ENCODE results near the gene PDE4D.

PDE4D gene

DNA sequence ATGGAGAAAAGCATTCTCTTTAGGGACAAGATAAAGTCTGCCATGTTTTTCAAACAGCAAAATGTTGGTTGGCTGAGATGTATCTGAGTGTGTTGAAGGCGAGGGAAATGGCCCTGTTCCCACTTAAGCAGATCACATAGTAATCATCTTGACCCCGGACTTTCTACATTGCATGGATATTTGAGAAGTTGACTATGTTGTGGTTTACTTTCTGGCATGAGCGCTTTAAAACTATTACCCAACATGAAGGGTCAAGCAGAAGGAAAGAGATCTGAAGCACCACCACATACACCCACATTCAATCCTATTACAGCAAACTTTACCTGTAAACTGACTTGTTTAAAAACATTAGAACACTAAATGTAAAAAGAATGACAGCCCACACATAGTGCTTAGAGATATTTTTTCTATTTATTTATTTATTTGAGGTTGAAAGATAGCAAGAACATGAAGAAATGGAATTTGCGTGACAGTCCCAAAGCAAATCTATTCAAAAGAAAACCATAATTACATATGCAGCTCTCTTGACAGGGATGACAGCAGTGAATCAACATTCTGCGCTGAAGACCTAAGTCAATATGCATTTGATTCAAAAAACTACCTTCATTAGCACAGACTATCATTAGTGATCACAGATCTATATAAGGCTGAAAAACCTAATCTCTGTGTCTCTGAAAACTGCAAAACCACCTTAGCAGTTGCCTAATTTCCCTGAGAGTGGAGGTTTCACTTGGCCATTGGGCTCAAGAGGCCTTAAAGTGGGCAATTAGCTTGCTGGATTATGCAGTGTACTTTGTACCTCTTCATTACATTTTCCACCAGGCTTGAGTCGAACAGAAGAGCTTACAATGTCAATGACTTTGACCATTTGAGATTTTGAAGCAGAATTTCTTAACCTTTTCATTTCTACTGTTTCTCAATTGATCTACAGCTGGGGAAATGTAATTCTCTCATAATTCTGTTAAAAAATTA lies 195.0 kb downstream of the PDE4D start:
- DNase-seq (ENCODE audit: low read depth), result peak; percentile 20

DNA sequence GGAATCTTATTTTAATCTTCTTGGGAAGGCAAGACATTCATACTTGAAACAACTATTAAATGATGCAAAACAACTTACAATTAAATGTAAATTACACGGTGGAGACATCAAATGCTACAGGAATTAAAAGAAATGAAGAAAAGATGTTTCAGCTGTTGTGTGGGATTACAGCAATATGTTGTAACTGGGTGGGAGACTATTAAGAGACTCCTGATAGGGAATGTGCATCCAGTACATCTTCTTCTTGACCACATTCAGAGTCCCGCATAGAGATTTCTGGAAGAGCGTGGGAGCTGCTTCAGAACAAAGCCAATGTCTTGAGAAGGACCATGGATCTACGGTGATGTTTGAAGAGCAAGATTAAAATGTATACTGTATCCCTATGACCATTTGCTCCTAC lies 199.1 kb downstream of the PDE4D start:
- TF ChIP-seq, protein P1, sequence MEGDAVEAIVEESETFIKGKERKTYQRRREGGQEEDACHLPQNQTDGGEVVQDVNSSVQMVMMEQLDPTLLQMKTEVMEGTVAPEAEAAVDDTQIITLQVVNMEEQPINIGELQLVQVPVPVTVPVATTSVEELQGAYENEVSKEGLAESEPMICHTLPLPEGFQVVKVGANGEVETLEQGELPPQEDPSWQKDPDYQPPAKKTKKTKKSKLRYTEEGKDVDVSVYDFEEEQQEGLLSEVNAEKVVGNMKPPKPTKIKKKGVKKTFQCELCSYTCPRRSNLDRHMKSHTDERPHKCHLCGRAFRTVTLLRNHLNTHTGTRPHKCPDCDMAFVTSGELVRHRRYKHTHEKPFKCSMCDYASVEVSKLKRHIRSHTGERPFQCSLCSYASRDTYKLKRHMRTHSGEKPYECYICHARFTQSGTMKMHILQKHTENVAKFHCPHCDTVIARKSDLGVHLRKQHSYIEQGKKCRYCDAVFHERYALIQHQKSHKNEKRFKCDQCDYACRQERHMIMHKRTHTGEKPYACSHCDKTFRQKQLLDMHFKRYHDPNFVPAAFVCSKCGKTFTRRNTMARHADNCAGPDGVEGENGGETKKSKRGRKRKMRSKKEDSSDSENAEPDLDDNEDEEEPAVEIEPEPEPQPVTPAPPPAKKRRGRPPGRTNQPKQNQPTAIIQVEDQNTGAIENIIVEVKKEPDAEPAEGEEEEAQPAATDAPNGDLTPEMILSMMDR (conservative IDR thresholded peaks at IDR 0.05; ENCODE audit: control insufficient read depth, insufficient read depth, low read depth, low read length), result no peak
- no peak overlapping the region for H3K4me3 ChIP-seq (ENCODE audit: control insufficient read depth, low read depth, low read length)
- no peak for DNase-seq (ENCODE audit: low read depth)

More for the DNA sequence above, 195.0 kb downstream of the PDE4D start:
- H3K4me3 ChIP-seq (ENCODE audit: control insufficient read depth, low read depth, low read length), result no peak overlapping the region
- TF ChIP-seq, protein P1 (conservative IDR thresholded peaks at IDR 0.05; ENCODE audit: control insufficient read depth, insufficient read depth, low read depth, low read length), result no peak

GRCh38 chr5:59693492-59694309 lies 199.8 kb downstream of the PDE4D start:
- TF ChIP-seq, protein P1 (conservative IDR thresholded peaks at IDR 0.05; ENCODE audit: control insufficient read depth, insufficient read depth, low read depth, low read length), result no peak
- H3K4me3 ChIP-seq (ENCODE audit: control insufficient read depth, low read depth, low read length), result no peak overlapping the region
- DNase-seq (ENCODE audit: low read depth), result peak; percentile 19

- DNase-seq (ENCODE audit: low read depth), result peak; percentile 40
- TF ChIP-seq, protein P1 (conservative IDR thresholded peaks at IDR 0.05; ENCODE audit: control insufficient read depth, insufficient read depth, low read depth, low read length), result no peak
- H3K4me3 ChIP-seq (ENCODE audit: control insufficient read depth, low read depth, low read length), result no peak overlapping the region
These were observed 207.7 kb downstream of the PDE4D start for GRCh38 chr5:59685793-59686192.

GRCh38 chr5:59685191-59685530 lies 208.4 kb downstream of the PDE4D start:
- TF ChIP-seq, protein P1 (conservative IDR thresholded peaks at IDR 0.05; ENCODE audit: control insufficient read depth, insufficient read depth, low read depth, low read length), result no peak
- H3K4me3 ChIP-seq (ENCODE audit: control insufficient read depth, low read depth, low read length), result no peak overlapping the region
- no peak for DNase-seq (ENCODE audit: low read depth)

- DNase-seq (ENCODE audit: low read depth), result no peak
- TF ChIP-seq, protein P1 (conservative IDR thresholded peaks at IDR 0.05; ENCODE audit: control insufficient read depth, insufficient read depth, low read depth, low read length), result no peak
- no peak overlapping the region for H3K4me3 ChIP-seq (ENCODE audit: control insufficient read depth, low read depth, low read length)
These were observed 208.9 kb downstream of the PDE4D start for GRCh38 chr5:59684388-59685190.
